Measurements from ENCODE around the gene ILF3. TPM values are rescaled to one million over a fixed set of nuclear protein-coding genes. Genes with fewer than 3 reads are reported as not detected.

ILF3 gene
- total and polyA plus RNA-seq, 2 of the 13 experiments (the other 11 are each of a cell fraction or from before 2014, with no cell fraction given) = 120 to 173 TPM

GRCh38 chr19:10653732-10654609, at the start of gene ILF3 (continued):
- TF ChIP-seq, protein P1, sequence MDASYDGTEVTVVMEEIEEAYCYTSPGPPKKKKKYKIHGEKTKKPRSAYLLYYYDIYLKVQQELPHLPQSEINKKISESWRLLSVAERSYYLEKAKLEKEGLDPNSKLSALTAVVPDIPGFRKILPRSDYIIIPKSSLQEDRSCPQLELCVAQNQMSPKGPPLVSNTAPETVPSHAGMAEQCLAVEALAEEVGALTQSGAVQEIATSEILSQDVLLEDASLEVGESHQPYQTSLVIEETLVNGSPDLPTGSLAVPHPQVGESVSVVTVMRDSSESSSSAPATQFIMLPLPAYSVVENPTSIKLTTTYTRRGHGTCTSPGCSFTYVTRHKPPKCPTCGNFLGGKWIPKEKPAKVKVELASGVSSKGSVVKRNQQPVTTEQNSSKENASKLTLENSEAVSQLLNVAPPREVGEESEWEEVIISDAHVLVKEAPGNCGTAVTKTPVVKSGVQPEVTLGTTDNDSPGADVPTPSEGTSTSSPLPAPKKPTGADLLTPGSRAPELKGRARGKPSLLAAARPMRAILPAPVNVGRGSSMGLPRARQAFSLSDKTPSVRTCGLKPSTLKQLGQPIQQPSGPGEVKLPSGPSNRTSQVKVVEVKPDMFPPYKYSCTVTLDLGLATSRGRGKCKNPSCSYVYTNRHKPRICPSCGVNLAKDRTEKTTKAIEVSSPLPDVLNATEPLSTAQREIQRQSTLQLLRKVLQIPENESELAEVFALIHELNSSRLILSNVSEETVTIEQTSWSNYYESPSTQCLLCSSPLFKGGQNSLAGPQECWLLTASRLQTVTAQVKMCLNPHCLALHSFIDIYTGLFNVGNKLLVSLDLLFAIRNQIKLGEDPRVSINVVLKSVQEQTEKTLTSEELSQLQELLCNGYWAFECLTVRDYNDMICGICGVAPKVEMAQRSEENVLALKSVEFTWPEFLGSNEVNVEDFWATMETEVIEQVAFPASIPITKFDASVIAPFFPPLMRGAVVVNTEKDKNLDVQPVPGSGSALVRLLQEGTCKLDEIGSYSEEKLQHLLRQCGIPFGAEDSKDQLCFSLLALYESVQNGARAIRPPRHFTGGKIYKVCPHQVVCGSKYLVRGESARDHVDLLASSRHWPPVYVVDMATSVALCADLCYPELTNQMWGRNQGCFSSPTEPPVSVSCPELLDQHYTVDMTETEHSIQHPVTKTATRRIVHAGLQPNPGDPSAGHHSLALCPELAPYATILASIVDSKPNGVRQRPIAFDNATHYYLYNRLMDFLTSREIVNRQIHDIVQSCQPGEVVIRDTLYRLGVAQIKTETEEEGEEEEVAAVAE (CRISPR knock-in tag; IDR thresholded peaks at IDR 0.05; ENCODE audit: borderline replicate concordance) = peak; percentile 79; the same call in 1 of the 2 replicates
- no peak for TF ChIP-seq SRSF9 (IDR thresholded peaks at IDR 0.05; ENCODE audit: borderline replicate concordance, insufficient read depth, low read depth, low read length, poor library complexity, severe bottlenecking)
- TF ChIP-seq PHF21A (CRISPR knock-in tag; IDR thresholded peaks at IDR 0.05) = peak; percentile 83
- TF ChIP-seq ZNF143 (CRISPR knock-in tag; IDR thresholded peaks at IDR 0.05) = no peak; the same call in 1 of the 2 replicates
- TF ChIP-seq TRIM24 (CRISPR knock-in tag; IDR thresholded peaks at IDR 0.05) = no peak
- TF ChIP-seq, protein P2, sequence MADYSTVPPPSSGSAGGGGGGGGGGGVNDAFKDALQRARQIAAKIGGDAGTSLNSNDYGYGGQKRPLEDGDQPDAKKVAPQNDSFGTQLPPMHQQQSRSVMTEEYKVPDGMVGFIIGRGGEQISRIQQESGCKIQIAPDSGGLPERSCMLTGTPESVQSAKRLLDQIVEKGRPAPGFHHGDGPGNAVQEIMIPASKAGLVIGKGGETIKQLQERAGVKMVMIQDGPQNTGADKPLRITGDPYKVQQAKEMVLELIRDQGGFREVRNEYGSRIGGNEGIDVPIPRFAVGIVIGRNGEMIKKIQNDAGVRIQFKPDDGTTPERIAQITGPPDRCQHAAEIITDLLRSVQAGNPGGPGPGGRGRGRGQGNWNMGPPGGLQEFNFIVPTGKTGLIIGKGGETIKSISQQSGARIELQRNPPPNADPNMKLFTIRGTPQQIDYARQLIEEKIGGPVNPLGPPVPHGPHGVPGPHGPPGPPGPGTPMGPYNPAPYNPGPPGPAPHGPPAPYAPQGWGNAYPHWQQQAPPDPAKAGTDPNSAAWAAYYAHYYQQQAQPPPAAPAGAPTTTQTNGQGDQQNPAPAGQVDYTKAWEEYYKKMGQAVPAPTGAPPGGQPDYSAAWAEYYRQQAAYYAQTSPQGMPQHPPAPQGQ (CRISPR knock-in tag; IDR thresholded peaks at IDR 0.05; ENCODE audit: borderline replicate concordance) = no peak
- TF ChIP-seq, protein P3, sequence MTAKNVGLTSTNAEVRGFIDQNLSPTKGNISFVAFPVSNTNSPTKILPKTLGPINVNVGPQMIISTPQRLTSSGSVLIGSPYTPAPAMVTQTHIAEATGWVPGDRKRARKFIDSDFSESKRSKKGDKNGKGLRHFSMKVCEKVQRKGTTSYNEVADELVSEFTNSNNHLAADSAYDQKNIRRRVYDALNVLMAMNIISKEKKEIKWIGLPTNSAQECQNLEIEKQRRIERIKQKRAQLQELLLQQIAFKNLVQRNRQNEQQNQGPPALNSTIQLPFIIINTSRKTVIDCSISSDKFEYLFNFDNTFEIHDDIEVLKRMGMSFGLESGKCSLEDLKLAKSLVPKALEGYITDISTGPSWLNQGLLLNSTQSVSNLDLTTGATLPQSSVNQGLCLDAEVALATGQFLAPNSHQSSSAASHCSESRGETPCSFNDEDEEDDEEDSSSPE (CRISPR knock-in tag; IDR thresholded peaks at IDR 0.05) = peak; percentile 98
- peak; percentile 90; the same call in 1 of the 2 replicates for TF ChIP-seq MEIS1 (CRISPR knock-in tag; IDR thresholded peaks at IDR 0.05; ENCODE audit: borderline replicate concordance)
- TF ChIP-seq BRD4 (CRISPR knock-in tag; IDR thresholded peaks at IDR 0.05) = 0 out of 2 replicates have a peak, but pooled peaks have one; percentile 82
- no peak for TF ChIP-seq TBP (CRISPR knock-in tag; IDR thresholded peaks at IDR 0.05)
- no peak for TF ChIP-seq ZNF674 (CRISPR knock-in tag; IDR thresholded peaks at IDR 0.05; ENCODE audit: low read depth)
- TF ChIP-seq NFIC (IDR thresholded peaks at IDR 0.05; ENCODE audit: low read length) = peak; percentile 81
- TF ChIP-seq REXO4 (CRISPR knock-in tag; IDR thresholded peaks at IDR 0.05; ENCODE audit: borderline replicate concordance) = no peak
- TF ChIP-seq ZNF362 (CRISPR knock-in tag; IDR thresholded peaks at IDR 0.05; ENCODE audit: borderline replicate concordance) = peak; percentile 92; the same call in 1 of the 2 replicates
- peak; percentile 38; the same call in 1 of the 2 replicates for TF ChIP-seq HBP1 (CRISPR knock-in tag; IDR thresholded peaks at IDR 0.05; ENCODE audit: low read depth)
- no peak for TF ChIP-seq ZNF430 (CRISPR knock-in tag; IDR thresholded peaks at IDR 0.05)
- no peak for TF ChIP-seq TCF7L2 (IDR thresholded peaks at IDR 0.05; ENCODE audit: low read depth, low read length)
- TF ChIP-seq ZFY (CRISPR knock-in tag; IDR thresholded peaks at IDR 0.05) = peak; percentile 78

Data from HepG2 (cell line).